ENCODE results near the gene NRXN3. TPM values are rescaled to one million over a fixed set of nuclear protein-coding genes. Genes with fewer than 3 reads are reported as not detected.

NRXN3 gene
- total and polyA plus RNA-seq, 2 donors (not counting 1 experiment from before 2014, with no cell fraction given), result 0.83 to 34.6 TPM

GRCh38 chr14:79254069-79254775, 1084.0 kb downstream of the NRXN3 start:
- H4K20me1 ChIP-seq (ENCODE audit: control insufficient read depth, extremely low read depth, insufficient read depth, low read length), result no peaks in the 10 kb centered on the region
- no peak overlapping the region for H3K4me2 ChIP-seq (ENCODE audit: extremely low read depth, insufficient read depth, low read length)
- no peak overlapping the region for H3K9ac ChIP-seq (ENCODE audit: insufficient read depth, low read length)
- peak; percentile 22 to 75 for DNase-seq (ENCODE audit: low read depth in 2 of 2)
- H3K4me1 ChIP-seq (ENCODE audit: control insufficient read depth, extremely low read depth, insufficient read depth, low read length), result no peaks in the 10 kb centered on the region
- H2AFZ ChIP-seq (ENCODE audit: low read length), result no peak overlapping the region
- no peak overlapping the region for H3K27ac ChIP-seq (ENCODE audit: insufficient read depth, low read length)
- no peak for TF ChIP-seq CTCF (conservative IDR thresholded peaks at IDR 0.05 in 1 of 2, IDR thresholded peaks at IDR 0.05 in 1 of 2; ENCODE audit: low read depth in 1 of 2, low read length in 2 of 2)
- no peak for TF ChIP-seq EZH2 (IDR thresholded peaks at IDR 0.05; ENCODE audit: low read length, missing control alignments)
- no peaks in the 10 kb centered on the region for H3K27me3 ChIP-seq (ENCODE audit: control insufficient read depth, insufficient read depth, low read length)
- no peak overlapping the region for H3K4me3 ChIP-seq (replicated peaks in 1 of 4; ENCODE audit: control extremely low read depth in 1 of 4, insufficient read depth in 1 of 4, low read depth in 3 of 4, low read length in 4 of 4)
- H3K79me2 ChIP-seq (ENCODE audit: control insufficient read depth, insufficient read depth, low read length), result no peaks in the 10 kb centered on the region
- H3K36me3 ChIP-seq (ENCODE audit: control insufficient read depth, insufficient read depth, low read length), result no peaks in the 10 kb centered on the region
- H3K9me3 ChIP-seq (ENCODE audit: control insufficient read depth, insufficient read depth, low read depth, low read length), result no peaks in the 10 kb centered on the region

GRCh38 chr14:79256380-79256779, 1086.2 kb downstream of the NRXN3 start:
- Histone ChIP-seq H3K9ac (ENCODE audit: insufficient read depth, low read length) (no peak overlapping the region), H3K27me3 (ENCODE audit: control insufficient read depth, insufficient read depth, low read length) (no peaks in the 10 kb centered on the region), H3K27ac (ENCODE audit: insufficient read depth, low read length) (no peak overlapping the region), H3K4me3 (replicated peaks in 1 of 4; ENCODE audit: control extremely low read depth in 1 of 4, insufficient read depth in 1 of 4, low read depth in 3 of 4, low read length in 4 of 4) (no peak overlapping the region), H3K4me2 (ENCODE audit: extremely low read depth, insufficient read depth, low read length) (no peak overlapping the region), H3K79me2 (ENCODE audit: control insufficient read depth, insufficient read depth, low read length) (no peaks in the 10 kb centered on the region), H3K36me3 (ENCODE audit: control insufficient read depth, insufficient read depth, low read length) (no peaks in the 10 kb centered on the region), H2AFZ (ENCODE audit: low read length) (no peak overlapping the region), H4K20me1 (ENCODE audit: control insufficient read depth, extremely low read depth, insufficient read depth, low read length) (no peaks in the 10 kb centered on the region), H3K4me1 (ENCODE audit: control insufficient read depth, extremely low read depth, insufficient read depth, low read length) (no peaks in the 10 kb centered on the region), H3K9me3 (ENCODE audit: control insufficient read depth, insufficient read depth, low read depth, low read length) (no peaks in the 10 kb centered on the region)
- TF ChIP-seq EZH2 (IDR thresholded peaks at IDR 0.05; ENCODE audit: low read length, missing control alignments) (no peak), CTCF (conservative IDR thresholded peaks at IDR 0.05 in 1 of 2, IDR thresholded peaks at IDR 0.05 in 1 of 2; ENCODE audit: low read depth in 1 of 2, low read length in 2 of 2) (no peak)
- no peak for DNase-seq (ENCODE audit: low read depth in 2 of 2)

GRCh38 chr14:79260406-79260805, 1090.2 kb downstream of the NRXN3 start:
- Histone ChIP-seq H3K27me3 (ENCODE audit: control insufficient read depth, insufficient read depth, low read length) (no peaks in the 10 kb centered on the region), H3K4me1 (ENCODE audit: control insufficient read depth, extremely low read depth, insufficient read depth, low read length) (no peaks in the 10 kb centered on the region), H3K9ac (ENCODE audit: insufficient read depth, low read length) (no peak overlapping the region), H3K27ac (ENCODE audit: insufficient read depth, low read length) (no peak overlapping the region), H3K4me2 (ENCODE audit: extremely low read depth, insufficient read depth, low read length) (no peak overlapping the region), H3K9me3 (ENCODE audit: control insufficient read depth, insufficient read depth, low read depth, low read length) (no peaks in the 10 kb centered on the region), H3K79me2 (ENCODE audit: control insufficient read depth, insufficient read depth, low read length) (no peaks in the 10 kb centered on the region), H2AFZ (ENCODE audit: low read length) (no peak overlapping the region), H4K20me1 (ENCODE audit: control insufficient read depth, extremely low read depth, insufficient read depth, low read length) (no peaks in the 10 kb centered on the region), H3K36me3 (ENCODE audit: control insufficient read depth, insufficient read depth, low read length) (no peaks in the 10 kb centered on the region), H3K4me3 (replicated peaks in 1 of 4; ENCODE audit: control extremely low read depth in 1 of 4, insufficient read depth in 1 of 4, low read depth in 3 of 4, low read length in 4 of 4) (no peak overlapping the region)
- TF ChIP-seq CTCF (conservative IDR thresholded peaks at IDR 0.05 in 1 of 2, IDR thresholded peaks at IDR 0.05 in 1 of 2; ENCODE audit: low read depth in 1 of 2, low read length in 2 of 2) (no peak), EZH2 (IDR thresholded peaks at IDR 0.05; ENCODE audit: low read length, missing control alignments) (no peak)
- DNase-seq (ENCODE audit: low read depth in 2 of 2), result no peak

All from fibroblast of lung (primary cell).